ENCODE measurements around the gene NUP133.

The NUP133 gene

DNA sequence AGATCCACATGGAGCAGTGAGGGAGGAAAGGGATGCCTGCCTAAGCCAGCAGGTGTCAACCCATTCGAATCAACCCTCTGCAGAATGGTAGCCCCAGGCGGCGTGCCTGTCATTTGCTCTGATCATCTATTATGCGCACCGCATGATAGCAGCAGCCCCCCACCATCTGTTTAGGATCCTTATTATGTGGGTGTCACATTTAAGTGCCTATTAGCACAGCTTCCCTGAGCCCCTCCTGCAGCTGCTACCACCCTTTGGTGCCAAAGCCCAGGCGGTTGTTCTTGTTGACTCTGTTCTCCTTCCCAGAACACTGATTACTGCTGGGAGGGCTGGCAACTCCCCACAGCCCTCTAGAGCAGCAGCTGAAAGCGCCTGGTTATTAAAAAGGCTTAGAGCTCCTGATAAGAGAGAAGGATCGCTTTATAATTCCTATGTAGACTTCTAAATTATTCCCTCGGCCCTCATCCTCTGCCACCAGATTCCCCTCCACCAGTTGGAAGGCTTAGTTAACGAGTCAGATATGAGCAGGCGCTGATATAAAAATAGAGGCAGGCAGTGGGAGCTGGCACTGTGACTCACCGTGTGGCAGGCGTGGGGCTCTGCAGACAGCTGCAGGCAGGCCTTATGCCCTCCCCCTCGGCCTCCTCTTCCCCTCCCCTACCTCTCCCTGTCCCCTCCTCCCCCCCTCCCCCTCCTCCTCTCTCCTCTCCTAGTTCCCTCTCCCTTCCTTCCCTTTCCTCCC lies 97.3 kb downstream of the NUP133 start:
- no peak overlapping the region for H3K4me3 ChIP-seq (replicated peaks; ENCODE audit: low read depth, low read length)
- DNase-seq (ENCODE audit: extremely low read depth, low read depth): no peak
- TF ChIP-seq, protein P1, sequence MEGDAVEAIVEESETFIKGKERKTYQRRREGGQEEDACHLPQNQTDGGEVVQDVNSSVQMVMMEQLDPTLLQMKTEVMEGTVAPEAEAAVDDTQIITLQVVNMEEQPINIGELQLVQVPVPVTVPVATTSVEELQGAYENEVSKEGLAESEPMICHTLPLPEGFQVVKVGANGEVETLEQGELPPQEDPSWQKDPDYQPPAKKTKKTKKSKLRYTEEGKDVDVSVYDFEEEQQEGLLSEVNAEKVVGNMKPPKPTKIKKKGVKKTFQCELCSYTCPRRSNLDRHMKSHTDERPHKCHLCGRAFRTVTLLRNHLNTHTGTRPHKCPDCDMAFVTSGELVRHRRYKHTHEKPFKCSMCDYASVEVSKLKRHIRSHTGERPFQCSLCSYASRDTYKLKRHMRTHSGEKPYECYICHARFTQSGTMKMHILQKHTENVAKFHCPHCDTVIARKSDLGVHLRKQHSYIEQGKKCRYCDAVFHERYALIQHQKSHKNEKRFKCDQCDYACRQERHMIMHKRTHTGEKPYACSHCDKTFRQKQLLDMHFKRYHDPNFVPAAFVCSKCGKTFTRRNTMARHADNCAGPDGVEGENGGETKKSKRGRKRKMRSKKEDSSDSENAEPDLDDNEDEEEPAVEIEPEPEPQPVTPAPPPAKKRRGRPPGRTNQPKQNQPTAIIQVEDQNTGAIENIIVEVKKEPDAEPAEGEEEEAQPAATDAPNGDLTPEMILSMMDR (IDR thresholded peaks at IDR 0.05; ENCODE audit: low read depth, low read length, missing control alignments): no peak

DNA sequence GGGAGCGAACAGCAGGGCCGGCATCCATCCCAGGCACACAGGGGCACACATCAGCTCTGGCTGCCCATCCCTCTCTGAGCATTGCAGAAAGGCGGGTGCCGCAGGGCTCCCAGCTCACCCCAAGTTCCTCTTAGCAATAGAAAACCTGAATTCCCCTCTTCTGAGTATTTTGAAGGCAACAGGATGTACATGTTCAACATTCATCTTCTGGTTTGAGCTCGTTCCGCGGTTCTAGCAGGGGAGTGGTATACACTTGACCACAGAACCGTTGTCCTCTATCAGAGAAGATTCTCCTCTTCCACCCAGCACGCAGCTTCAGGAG lies 97.8 kb downstream of the NUP133 start:
- no peak overlapping the region for H3K4me3 ChIP-seq (replicated peaks; ENCODE audit: low read depth, low read length)
- no peak for DNase-seq (ENCODE audit: extremely low read depth, low read depth)
- TF ChIP-seq, protein P1 (IDR thresholded peaks at IDR 0.05; ENCODE audit: low read depth, low read length, missing control alignments): no peak

DNA sequence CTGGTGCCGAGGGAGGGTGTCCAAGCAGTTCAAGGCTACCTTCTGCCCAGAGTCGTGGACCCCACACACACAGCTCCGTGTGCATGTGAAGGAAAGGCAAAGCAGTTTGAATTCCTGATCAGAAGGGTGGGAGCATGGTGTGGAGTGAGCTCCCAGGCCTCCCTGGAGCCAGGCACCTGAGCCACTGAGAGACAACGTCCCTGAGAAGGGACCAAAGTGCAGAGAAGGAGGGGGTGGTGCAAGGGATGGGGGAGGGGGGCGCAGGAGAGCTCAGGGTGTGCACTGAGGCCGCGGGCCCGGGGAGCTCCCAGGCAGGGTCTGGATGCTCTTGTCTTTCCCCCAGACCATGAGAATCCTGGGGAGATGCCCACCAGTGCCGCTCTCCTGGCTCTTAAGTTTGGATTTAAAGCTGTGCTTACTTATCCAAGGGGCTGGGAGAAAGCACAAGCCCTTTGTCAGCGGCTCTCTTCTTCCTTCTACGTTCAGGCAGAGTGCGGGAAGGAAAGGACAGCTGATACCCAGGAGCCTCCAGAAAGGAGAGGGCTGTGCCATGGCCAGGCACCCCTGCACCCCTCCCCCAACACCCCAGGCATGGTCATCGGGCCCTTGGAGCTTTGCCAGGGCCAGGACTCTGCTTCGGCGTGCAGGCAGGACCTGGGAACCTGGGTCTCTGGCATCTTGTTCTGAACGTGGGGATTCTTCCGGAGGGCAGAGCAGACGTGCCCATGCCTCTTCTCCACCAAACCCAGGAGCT lies 98.3 kb downstream of the NUP133 start:
- TF ChIP-seq, protein P1 (IDR thresholded peaks at IDR 0.05; ENCODE audit: low read depth, low read length, missing control alignments): no peak
- no peak overlapping the region for H3K4me3 ChIP-seq (replicated peaks; ENCODE audit: low read depth, low read length)
- no peak for DNase-seq (ENCODE audit: extremely low read depth, low read depth)

DNA sequence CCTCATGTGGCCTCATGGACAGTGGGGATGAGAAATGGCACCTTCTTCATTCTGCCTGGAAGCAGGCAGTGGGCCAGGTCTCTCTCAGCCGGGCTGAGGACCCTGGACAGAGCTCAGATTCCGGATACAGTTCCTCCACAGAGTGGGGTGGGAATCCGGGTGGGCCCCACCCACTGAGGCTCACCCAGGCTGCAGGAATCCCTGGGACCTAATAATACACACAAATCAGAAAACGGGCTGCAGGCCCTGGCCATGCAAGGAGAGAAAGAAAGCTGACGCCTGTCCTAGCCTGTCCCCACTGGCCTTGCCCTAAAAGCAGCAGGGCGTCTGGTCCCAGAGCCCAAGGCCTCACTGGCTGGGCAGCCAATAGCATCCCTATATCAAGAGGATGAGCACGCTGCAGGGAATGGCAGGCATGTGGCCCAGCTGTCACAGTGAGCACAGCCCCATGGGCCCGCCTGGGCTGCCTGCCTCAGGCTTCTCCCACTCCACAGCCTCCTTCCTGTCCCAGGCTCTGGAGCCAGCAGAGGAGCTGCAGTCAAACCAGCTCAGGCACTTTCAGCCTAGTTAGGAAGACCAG lies 99.6 kb downstream of the NUP133 start:
- TF ChIP-seq, protein P1 (IDR thresholded peaks at IDR 0.05; ENCODE audit: low read depth, low read length, missing control alignments): no peak
- H3K4me3 ChIP-seq (replicated peaks; ENCODE audit: low read depth, low read length): no peak overlapping the region
- DNase-seq (ENCODE audit: extremely low read depth, low read depth): no peak

DNA sequence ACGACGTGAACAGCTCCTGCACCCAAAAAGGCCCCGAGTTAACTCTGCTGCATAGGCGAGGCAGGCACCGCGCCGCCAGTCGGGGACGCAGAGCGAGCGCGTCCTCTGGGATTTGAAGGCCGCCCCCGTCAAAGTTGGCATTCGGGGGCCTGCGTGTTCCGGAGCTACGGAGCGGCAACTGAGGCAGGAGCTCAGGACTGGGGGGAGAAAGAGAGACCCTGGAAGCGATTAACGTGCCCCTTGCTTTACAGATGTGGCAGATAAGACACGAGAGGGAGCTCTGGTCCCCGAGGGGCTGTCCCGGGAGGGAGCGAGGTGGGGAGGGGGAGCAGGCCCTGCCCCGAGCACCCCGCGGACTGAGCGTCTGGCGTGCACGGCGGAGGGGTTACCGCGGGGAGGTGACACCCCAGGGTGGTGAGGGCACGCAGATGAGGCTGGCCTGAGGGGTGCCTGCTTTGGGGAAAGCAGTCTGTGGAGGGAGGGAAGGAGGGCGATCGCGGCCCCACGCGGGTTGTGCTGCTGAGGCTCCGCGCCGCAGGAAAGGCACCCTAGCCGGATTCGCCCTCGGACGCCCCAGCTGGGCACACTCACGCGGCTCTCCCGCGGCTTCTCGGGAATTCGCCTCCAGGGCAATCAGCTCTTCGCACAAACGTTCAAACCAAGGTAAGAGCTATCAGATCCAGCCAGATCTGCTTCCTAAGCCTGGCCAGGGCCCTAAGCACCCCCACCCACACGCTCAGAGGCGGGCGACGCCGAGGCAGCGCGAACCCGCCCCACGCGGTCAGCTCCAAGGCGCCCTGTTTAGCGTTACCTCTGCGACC lies 100.7 kb downstream of the NUP133 start:
- DNase-seq (ENCODE audit: extremely low read depth, low read depth): no peak
- TF ChIP-seq, protein P1 (IDR thresholded peaks at IDR 0.05; ENCODE audit: low read depth, low read length, missing control alignments): no peak
- no peak overlapping the region for H3K4me3 ChIP-seq (replicated peaks; ENCODE audit: low read depth, low read length)

DNA sequence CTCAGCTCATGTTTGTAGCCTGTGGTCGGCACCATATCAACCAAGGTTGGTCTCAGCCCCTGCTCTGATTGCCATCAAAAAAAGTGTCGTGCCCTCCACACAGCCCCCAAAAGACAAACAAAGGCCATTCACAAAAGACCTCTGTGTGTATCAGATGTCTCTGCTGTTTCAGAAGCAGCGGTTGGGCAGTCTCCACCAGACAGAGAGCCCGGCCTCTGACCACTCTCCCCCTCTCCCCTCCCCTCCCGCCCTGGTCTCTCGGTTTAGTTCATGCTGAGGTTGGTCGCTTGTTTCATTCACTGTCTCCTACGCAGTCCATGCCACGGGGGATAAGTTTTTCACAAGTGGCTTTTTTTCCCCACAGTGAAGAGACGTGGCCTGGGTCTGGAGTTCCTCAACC lies 101.3 kb downstream of the NUP133 start:
- no peak for DNase-seq (ENCODE audit: extremely low read depth, low read depth)
- H3K4me3 ChIP-seq (replicated peaks; ENCODE audit: low read depth, low read length): no peak overlapping the region
- TF ChIP-seq, protein P1 (IDR thresholded peaks at IDR 0.05; ENCODE audit: low read depth, low read length, missing control alignments): no peak
